IgD-negative memory B cell (primary cell): ENCODE results near the gene CACHD1. TPM values are rescaled to one million over a fixed set of nuclear protein-coding genes. Genes with fewer than 3 reads are reported as not detected.
"Not testable (repeated sequence)": the region's sequence is repeated elsewhere in the genome, so short reads cannot be mapped to it uniquely, and the experiment has no call there.

Experiments used
- H3K27ac Mint-ChIP-seq, 3 donors: one replicate each; pipeline ENCODE4 v1.8.0; 2020 to 2022; ENCODE audit warnings: mild to moderate bottlenecking in 3 of 3, mixed read lengths in 3 of 3, moderate library complexity in 1 of 3
- H3K27me3 Mint-ChIP-seq: one replicate; pipeline ENCODE4 v1.8.0; 2021; ENCODE audit warnings: mixed read lengths
- H3K36me3 Mint-ChIP-seq: one replicate; pipeline ENCODE4 v1.8.0; 2020; ENCODE audit warnings: mild to moderate bottlenecking, mixed read lengths
- H3K4me1 Mint-ChIP-seq, 3 donors: one replicate each; pipeline ENCODE4 v1.8.0; 2020 to 2022; ENCODE audit warnings: mixed read lengths in 3 of 3, mild to moderate bottlenecking in 1 of 3
- H3K4me3 Mint-ChIP-seq, 4 donors: one replicate each; pipeline ENCODE4 v1.8.0; 2020 to 2022; ENCODE audit warnings: mild to moderate bottlenecking in 4 of 4, mixed read lengths in 4 of 4, moderate library complexity in 3 of 4
- H3K9me3 Mint-ChIP-seq, 3 donors: one replicate each; pipeline ENCODE4 v1.8.0; 2020 to 2021; ENCODE audit warnings: mixed read lengths in 3 of 3, mild to moderate bottlenecking in 1 of 3
- polyA plus RNA-seq: library from polyadenylated mRNA; unstranded; fragments of 300-500 nt; fragmentation: Illumina TruSeq; gene quantifications from one replicate; pipeline ENCODE4 v1.2.3, GENCODE V29; 2021

Gene CACHD1
- polyA plus RNA-seq, 1 donor from 2014 or later: 0.08 TPM

- H3K9me3 Mint-ChIP-seq, H3K27ac Mint-ChIP-seq, H3K4me1 Mint-ChIP-seq, H3K4me3 Mint-ChIP-seq, H3K36me3 Mint-ChIP-seq: not testable (repeated sequence)
- peaks cover 12% of the 10 kb centered on the region for H3K27me3 Mint-ChIP-seq
These were observed 270.8 kb downstream of the CACHD1 start for GRCh38 chr1:64740687-64741086.
